GM19099 (cell line): Measurements from ENCODE around the gene PPFIBP1.

Experiments used
- POLR2A ChIP-seq: IDR thresholded peaks from 3 replicates; pipeline ENCODE4 v1.6.1; 2011; ENCODE audit warnings: low read depth; ENCODE audit not compliant: insufficient read length; ENCODE audit errors: extremely low read depth

The PPFIBP1 gene

DNA sequence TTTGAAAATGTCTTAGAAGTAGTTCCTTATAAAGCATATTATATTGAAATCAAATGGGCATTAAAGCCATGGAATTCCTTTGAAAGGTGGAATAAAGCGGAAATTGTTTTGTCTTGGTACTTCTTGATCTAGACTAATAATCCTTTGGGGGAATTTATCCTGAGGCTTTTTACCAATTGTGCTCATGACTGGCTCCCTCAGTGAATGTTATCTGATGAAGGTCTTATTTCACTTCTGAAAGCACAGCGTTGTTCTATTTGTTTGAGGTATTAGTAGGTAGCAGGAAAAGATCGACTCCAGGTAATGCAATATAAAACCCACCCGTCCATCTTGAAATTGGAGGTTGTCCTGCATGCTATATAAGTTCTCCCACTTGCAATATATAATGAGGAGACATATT is 64.8 kb downstream of the PPFIBP1 start:
- TF ChIP-seq POLR2A = no peak

DNA sequence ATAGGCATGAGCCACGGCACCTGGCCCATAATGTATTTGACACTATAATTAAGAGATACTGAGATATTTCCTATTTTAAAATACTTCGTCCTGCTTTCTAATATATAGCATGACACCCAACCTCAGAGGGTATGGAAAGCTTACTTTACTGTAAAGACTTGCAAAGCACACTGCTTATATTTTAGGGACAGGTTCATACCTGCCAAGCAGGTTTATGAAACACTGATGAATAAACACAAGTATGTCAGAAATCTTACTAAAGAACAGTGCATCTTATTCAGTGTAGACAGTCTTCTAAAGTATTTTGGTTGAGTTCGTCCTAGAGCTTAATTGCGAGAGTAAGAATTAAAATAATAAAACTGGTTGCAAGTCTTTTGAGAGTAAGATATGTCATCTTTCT is 65.4 kb downstream of the PPFIBP1 start:
- no peak for TF ChIP-seq POLR2A

DNA sequence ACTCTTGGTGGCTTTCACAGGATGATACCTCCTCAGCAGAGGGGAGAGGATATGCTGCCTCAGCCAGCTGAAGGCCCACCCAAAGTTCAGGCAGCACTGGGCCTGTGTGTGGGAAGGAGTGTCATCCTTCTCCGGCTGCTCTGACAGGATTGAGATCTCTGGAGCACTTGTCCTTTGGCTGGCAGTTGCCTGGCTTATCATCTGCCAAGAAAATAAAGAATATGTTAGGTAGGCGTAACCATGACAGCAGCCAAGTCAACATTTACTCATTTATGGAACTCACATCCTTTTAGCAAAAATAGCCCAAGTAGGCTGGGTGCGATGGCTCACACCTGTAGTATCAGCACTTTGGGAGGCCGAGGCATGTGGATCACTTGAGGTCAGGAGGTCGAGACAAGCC is 68.5 kb downstream of the PPFIBP1 start:
- no peak for TF ChIP-seq POLR2A

DNA sequence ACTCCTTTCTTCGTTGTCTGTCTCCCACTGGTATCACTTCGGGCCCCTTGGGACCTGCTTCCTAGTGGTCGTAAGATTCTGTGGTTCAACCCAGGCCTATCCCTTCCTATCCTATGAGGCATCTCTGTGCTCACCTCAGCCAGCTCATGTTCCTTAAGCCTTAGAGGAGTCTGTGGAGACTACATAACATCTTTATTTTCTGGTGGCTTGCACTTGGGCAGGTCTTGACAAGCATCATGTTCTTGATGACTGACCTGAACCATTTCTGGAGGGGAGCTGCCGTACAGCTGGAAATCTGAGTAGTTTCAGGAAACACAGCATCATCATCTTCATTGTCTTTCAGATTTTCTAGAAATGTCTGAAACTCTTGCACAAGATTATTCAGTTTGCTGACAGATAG is 69.3 kb downstream of the PPFIBP1 start:
- no peak for TF ChIP-seq POLR2A

DNA sequence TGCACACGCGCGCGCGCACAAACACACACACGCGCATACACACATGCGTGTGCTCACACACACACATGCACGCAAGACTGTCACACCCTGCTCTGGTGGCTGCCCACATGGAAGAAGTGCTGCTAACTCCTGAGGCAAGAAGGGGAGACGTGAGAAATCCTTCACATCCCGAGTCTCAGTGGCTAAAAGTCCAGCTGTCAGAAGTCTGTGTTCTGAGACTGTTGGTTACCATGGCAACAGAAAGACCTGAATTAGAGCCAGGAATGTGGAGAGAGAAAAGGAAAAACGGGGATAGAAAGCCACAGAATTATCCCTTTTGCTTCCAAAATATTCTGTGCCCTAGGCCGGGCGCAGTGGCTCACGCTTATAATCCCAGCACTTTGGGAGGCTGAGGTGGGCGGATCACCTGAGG is 71.2 kb downstream of the PPFIBP1 start:
- TF ChIP-seq POLR2A = no peak

DNA sequence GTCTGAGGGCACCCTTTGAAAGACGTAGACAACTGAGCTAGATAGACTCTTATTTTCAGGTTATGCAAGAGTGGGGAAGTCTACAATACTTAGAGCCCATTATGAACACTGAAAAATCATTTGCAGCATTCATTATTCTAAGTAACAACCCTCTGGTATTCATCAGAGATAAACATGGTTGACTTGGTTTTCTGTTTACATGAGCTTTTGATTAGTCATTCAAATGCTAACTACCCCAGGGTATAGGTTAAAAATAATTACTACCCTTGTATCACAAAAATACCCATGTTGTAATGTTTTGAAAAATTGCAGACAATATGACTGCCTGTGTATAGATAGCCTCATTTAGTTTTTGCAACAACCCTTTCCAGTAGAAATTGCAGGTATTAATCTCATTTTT is 78.5 kb downstream of the PPFIBP1 start:
- no peak for TF ChIP-seq POLR2A

DNA sequence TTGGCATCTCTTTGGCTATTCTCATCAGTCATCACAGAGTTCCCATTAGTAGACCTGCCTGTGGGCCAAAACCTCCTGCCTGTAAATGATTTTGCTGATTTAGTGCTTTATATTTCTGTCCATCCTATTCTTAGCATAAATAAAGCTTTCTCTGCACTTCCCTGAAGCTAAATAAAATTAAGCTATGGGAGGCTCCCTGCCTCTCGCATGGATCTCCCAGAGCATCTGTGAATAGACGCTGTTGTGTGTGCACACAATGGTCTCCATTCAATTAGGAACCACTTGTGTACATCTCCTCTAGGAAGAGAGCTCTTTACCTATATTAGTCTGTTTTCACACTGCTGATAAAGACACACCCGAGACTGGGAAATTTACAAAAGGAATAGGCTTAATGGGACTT is 80.4 kb downstream of the PPFIBP1 start:
- no peak for TF ChIP-seq POLR2A

DNA sequence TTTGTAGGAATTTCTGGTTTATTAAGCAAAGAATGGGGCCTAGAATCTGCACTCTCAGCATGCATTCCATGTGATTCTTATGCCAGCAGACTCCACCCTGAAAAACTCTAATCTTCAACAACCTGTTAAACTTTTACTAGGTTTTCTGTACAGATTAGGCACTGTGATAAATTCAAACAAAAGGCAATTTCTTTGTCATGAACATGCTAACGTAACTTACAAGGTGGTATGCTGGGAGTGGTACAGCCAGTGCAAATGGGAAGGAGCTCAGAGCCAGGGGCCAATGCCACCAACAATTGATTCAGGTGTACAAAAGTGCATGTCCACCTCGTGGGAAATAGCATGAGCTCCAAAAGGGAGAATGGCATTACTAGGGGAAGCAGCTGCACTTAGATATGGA is 83.0 kb downstream of the PPFIBP1 start:
- TF ChIP-seq POLR2A = no peak

DNA sequence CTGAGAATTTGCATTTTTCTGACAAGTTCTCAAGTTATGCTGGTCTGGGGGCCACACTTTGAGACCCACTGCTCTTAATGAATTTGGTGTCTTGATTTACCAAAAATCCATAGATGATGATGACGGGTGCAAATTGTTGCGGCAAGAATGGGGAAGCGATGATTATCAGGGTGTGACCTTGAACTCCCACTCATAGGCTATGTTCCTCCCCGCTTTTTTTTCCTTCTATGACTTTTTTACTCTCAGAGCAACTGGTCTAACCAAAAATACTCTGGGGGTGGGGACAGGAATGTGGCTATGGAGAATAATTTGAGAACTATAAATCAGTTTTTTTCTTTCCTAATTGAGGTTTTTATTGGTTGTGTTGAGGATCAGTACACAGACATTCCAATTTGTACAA is 83.6 kb downstream of the PPFIBP1 start:
- no peak for TF ChIP-seq POLR2A

DNA sequence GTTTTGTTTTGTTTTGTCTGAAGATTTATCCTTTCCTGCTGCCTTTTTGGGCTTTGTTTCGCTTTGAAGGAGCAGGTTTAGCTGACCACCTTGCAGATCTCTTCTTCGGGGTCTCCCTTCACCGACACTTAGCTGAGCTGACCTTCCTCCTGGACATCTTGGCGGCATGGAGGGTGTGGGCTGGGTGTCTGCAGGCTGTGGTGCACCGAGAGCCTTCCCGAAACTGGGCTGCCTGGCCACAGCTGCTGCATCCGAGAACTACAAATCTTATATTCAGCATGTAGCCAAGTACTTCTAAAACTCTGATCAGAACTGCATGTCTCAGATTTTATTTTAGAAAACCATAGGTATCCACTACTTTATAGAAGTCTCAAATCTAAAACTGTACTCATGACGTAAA is 84.9 kb downstream of the PPFIBP1 start:
- TF ChIP-seq POLR2A = no peak

DNA sequence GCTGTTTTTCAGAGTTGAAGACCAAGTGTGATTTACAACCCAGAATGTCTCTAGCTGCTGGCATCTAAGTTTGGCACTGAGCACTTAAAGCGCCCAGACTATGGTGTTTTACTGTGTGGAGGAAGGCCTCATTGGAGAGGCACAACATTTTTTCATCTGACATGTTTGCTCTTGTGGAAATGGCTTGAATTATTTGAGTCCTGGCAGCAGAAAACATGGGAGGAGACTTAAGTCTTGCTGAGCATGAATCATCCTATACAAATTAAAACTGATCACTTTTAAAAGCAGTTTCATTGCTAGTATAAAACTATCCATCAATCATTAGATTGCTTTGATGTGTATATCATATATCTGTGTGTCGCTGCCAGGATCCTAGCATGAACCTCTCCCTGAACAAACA is 86.4 kb downstream of the PPFIBP1 start:
- TF ChIP-seq POLR2A = no peak

DNA sequence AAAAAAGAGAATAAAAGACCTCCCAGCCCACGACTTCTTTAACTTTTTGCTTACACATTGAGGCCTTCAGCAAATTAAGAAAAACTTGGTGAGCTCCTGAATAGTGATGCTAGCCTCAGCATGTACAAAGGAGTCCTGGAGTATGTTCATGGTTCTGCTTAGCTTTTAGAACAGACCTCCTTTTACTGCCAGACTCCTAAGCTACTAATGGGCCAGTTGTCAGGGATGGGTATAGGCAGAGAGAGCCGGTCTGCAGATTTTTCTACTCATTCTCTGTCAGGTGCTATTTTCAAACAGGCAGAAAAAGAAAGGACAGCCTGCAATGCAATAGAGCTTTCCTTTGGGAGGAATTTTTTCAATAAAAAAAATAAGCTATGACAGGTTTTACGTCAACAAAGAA is 90.4 kb downstream of the PPFIBP1 start:
- no peak for TF ChIP-seq POLR2A

DNA sequence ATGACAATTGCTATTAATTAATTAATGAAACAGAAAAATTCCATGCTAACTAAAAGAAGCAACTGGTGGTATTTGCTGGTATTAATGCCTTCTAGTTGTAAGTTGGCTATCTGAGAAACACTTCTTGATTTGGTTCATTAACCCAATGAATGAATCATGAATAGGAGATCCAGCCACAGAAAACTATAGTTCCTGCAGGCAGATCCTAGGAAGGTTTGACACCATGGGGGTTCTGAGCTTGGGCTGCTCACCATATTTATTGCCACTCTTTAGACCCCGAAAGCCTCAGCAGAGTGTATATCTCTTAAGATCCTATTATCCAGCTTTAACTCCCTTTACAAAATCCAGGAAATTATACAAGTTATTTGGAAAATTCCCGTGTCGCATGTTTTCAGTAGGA is 90.9 kb downstream of the PPFIBP1 start:
- TF ChIP-seq POLR2A = no peak

DNA sequence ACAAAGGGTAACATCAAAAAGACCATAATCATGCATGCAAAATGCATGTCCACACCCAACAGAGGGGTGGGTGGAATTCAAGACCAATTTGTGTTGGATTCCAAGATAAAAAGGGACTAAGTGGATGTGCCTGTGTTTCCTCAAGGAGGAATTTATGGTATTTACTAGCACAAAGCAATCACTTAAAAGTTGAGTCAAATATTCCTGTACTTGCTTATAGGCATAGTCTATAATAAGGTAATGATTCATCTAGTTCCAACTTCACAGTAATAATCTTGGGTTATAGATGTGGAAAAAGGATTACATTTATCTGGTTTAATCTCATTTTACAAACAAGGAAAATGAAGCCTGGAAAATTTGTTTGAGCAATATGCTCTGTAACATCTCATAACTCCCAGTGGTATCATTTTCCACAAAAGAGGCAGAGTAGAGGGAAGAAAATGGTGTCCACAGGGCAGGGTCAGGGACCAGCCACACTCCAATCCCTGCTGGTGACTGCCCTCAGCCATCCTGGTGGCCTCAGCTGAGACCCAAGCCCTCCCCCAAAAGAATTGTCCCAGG is 91.4 kb downstream of the PPFIBP1 start:
- no peak for TF ChIP-seq POLR2A

DNA sequence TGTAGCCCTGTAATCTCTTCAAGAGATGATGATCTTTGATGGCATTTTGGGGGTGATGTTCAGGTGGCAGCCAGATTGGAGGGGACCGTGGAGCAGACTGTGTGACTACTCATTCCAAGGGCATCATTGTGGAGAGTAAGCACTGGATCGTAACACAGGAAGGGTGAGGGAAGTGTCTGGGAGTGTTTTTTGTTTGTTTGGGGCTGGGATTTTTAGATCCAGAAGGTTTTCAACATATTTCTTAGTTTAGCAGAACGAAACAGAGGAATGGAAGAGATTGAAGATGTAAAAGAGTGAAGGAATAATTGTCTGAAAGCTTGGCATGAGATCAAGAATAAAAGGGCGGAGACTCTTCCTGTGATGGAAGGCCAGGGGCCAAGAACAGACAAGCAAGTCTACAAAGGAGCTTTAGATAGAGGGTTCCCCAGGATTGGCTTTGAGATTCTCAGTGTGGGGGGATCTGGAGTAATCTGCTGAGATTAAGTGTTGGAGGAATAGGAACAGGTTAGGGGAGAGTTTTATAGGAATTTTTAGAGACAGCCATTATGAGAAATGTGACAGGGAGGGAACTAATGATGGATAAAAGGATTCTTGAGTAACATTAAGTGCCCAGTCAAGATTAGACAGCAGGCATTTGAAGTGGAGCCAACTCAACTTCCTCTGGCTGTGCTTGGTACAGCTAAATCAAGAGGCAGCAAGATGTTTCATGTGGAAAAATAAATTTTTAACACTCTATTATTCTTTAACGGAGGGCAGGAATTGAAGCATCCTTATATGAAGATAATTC is 92.5 kb downstream of the PPFIBP1 start:
- TF ChIP-seq POLR2A = no peak

DNA sequence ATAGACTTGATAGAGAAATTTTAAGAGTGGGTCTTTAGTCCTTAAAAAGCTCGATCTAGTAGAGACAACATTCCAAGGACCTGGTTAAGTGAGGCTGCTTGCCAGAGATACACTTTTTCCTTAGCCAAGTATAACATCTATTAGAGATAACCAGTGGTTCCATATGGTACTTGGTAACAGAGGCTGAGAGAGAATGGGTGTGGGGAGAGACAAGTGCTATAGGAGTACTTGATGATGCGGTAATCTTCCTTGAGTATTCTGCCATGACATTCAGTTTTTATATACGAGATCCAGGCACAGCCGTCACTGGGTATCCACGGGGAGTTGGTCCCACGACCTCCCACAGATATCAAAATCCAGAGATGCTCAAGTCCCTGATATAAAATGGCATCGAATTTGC is 94.8 kb downstream of the PPFIBP1 start:
- TF ChIP-seq POLR2A = no peak

DNA sequence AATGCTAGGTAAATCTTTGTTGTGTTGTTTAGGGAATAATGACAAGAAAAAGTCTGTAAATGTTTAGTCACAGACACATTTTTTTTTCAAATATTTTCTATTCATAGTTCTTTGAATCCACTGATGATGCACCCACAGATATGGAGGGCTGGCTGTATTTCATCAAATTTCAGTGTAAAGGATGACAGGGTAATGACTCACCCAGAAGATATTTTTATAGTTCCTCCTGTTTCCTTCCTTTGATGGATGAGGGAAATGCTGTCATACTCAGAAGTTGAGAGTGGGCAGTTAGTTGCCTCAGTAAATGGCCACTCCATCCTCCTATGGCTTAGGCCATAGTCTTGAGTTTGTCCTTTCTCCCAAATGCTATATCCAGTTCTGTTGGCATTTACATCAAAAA is 95.3 kb downstream of the PPFIBP1 start:
- no peak for TF ChIP-seq POLR2A

DNA sequence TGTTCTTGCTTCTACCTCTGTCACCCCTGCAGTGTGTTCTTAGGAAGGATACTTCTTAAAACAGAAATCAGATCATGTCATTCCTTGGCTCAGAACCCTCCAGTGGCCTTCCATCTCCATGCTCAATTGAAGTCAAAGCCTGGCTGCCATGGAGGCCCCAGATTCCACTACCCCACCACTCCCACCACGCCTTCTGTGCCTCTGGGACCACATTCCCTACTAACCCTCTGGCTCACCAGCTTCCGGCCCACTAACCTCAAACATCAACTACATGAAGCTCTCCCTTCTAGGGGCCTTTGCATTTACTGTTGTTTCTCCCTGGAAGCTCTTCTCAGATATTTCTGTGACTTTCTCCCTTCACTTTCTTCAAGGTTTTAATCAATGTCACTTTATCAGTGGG is 96.1 kb downstream of the PPFIBP1 start:
- TF ChIP-seq POLR2A = no peak
